G401.6 (cell line): ENCODE results near the gene FAM124B.

Experiments used
- FAIRE-seq: peaks from 2 replicates; lab custom pipeline; 2012; peaks lifted over from hg19 to GRCh38; lab: Jason Lieb, UNC

Gene FAM124B

GRCh38 chr2:224401641-224402342 lies at the start of gene FAM124B:
Gene FAM124B, minus strand, starts transcription at chr2:224402107. Its CDS starts 339 bp downstream, at chr2:224401768.
- no peak for FAIRE-seq

- FAIRE-seq, result no peak
Measured at GRCh38 chr2:224449212-224450147, 47.6 kb upstream of the FAM124B start.

GRCh38 chr2:224448236-224448635 lies 46.3 kb upstream of the FAM124B start:
- FAIRE-seq, result no peak

GRCh38 chr2:224444783-224445182 lies 42.9 kb upstream of the FAM124B start:
- no peak for FAIRE-seq

GRCh38 chr2:224444021-224444420 lies 42.1 kb upstream of the FAM124B start:
- no peak for FAIRE-seq

- no peak for FAIRE-seq
Measured at GRCh38 chr2:224442071-224442967, 40.4 kb upstream of the FAM124B start.

- no peak for FAIRE-seq
Measured at GRCh38 chr2:224440988-224441387, 39.1 kb upstream of the FAM124B start.

- no peak for FAIRE-seq
Measured at GRCh38 chr2:224438726-224439125, 36.8 kb upstream of the FAM124B start.

GRCh38 chr2:224436634-224437033 lies 34.7 kb upstream of the FAM124B start:
- no peak for FAIRE-seq

- no peak for FAIRE-seq
Measured at GRCh38 chr2:224434618-224435017, 32.7 kb upstream of the FAM124B start.

- no peak for FAIRE-seq
Measured at GRCh38 chr2:224433442-224433841, 31.5 kb upstream of the FAM124B start.

- FAIRE-seq, result no peak
Measured at GRCh38 chr2:224432003-224432579, 30.2 kb upstream of the FAM124B start.

GRCh38 chr2:224429441-224429810 lies 27.5 kb upstream of the FAM124B start:
- no peak for FAIRE-seq

GRCh38 chr2:224428787-224429440 lies 27.0 kb upstream of the FAM124B start:
- FAIRE-seq, result no peak

- FAIRE-seq, result no peak
Measured at GRCh38 chr2:224427471-224427870, 25.6 kb upstream of the FAM124B start.

GRCh38 chr2:224426656-224427055 lies 24.7 kb upstream of the FAM124B start:
- no peak for FAIRE-seq

GRCh38 chr2:224421065-224421464 lies 19.2 kb upstream of the FAM124B start:
- FAIRE-seq, result no peak

- FAIRE-seq, result no peak
Measured at GRCh38 chr2:224417947-224418346, 16.0 kb upstream of the FAM124B start.

GRCh38 chr2:224417361-224417729 lies 15.4 kb upstream of the FAM124B start:
- FAIRE-seq, result no peak

- FAIRE-seq, result no peak
Measured at GRCh38 chr2:224416656-224417360, 14.9 kb upstream of the FAM124B start.

GRCh38 chr2:224413381-224413780 lies 11.5 kb upstream of the FAM124B start:
- no peak for FAIRE-seq
